Pancreas (tissue), 10 donors: ENCODE results near the gene ATXN10. TPM values are rescaled to one million over a fixed set of nuclear protein-coding genes. Genes with fewer than 3 reads are reported as not detected.
A peak's percentile ranks its signal among the peaks of the same experiment; 100 is the strongest.
"Not testable (repeated sequence)": the region's sequence is repeated elsewhere in the genome, so short reads cannot be mapped to it uniquely, and the experiment has no call there.

Source experiments
- ATAC-seq, 4 donors: fragments of 200-7000 bp; cut with Tn5 transposase; one replicate each; pipeline versions ENCODE4 v1.8.0 to v1.9.1; 2020; ENCODE audit warnings: mild to moderate bottlenecking in 4 of 4, moderate library complexity in 4 of 4
- DNase-seq, 6 donors: peaks; one replicate each; pipeline ENCODE4 v3.0.0-alpha.2; 2020
- FAIRE-seq: peaks from 2 replicates; lab custom pipeline; 2012; peaks lifted over from hg19 to GRCh38; lab: Jason Lieb, UNC
- H3K27ac ChIP-seq, 4 donors: fragments of 200-600 bp; sonication (generic); 1 replicate in 3 of 4; 2 replicates in 1 of 4; pipeline versions ENCODE4 v1.5.0 to v1.8.0; 2020
- H3K27me3 ChIP-seq, 4 donors: fragments of 200-600 bp; one replicate each; pipeline ENCODE4 v1.8.0; 2021
- H3K36me3 ChIP-seq, 3 donors: fragments of 200-600 bp; sonication (generic) in 1 of 3; one replicate each; pipeline versions ENCODE4 v1.5.0 to v1.8.0; 2020 to 2021
- H3K4me1 ChIP-seq, 3 donors: fragments of 200-600 bp; one replicate each; pipeline ENCODE4 v1.8.0; 2021
- H3K4me3 ChIP-seq, 4 donors: fragments of 200-600 bp; sonication (generic) in 2 of 4; one replicate each; pipeline versions ENCODE4 v1.5.0 to v1.8.0; 2020 to 2021
- H3K9me3 ChIP-seq, 4 donors: fragments of 200-600 bp; one replicate each; pipeline ENCODE4 v1.8.0; 2021
- CTCF ChIP-seq, 4 donors: fragments of 200-600 bp; sonication (generic) in 3 of 4; IDR thresholded peaks; one replicate each; pipeline versions ENCODE4 v1.5.0 to v1.8.0; 2021; ENCODE audit warnings: antibody characterized with exemption in 4 of 4
- WGBS, 2 donors: extraction: QIAGEN DNeasy Blood & Tissue Kit; methylation state at CpG; one replicate each; pipeline ENCODE4 v1.1.7; 2013; 5-methylcytosine and 5-hydroxymethylcytosine counted together
- intact Hi-C, 3 donors: fragments of 100-400 bp; cut with DNase I; formaldehyde crosslinking; loops; one replicate each; pipeline versions ENCODE4 v1.11.1 to v1.14.2; 2022
- polyA plus RNA-seq, 2 donors: library from polyadenylated mRNA; stranded (reverse); fragments of 200-250 nt; gene quantifications; one replicate each; pipeline ENCODE4 v1.2.3, GENCODE V29; 2013
- total RNA-seq, 6 donors: library from RNA; stranded (reverse); fragmentation: NEBNext Ultra II Directional in 4 of 6; extraction: Animal tissue kit (Norgen Biotek cat#: 25700) in 4 of 6; gene quantifications; one replicate each; pipeline versions ENCODE4 v1.2.1 to v1.2.4, GENCODE V29; 2021 to 2023
- donor health status: healthy with polysubstance abuse.
- donor health status: DM: no; HTN: no; CAD: no; lungs with moderate emphysema.
- donor health status: DM: no; HTN: no; CAD: no.
- donor health status: control.
- donor health status: control.
- donor health status: Bipolar disorder and iron deficiency.
- donor health status: DM: yes; HTN: yes; CAD: no.
- donor health status: DM: no; HTN: no; CAD: no.
- donor health status: DM: no; HTN: no; CAD: no.
- donor health status: DM: yes; HTN: yes; CAD: no.

The ATXN10 gene
- total RNA-seq (10 to 100 TPM; 59.7 to 75.1 (median 65.7) TPM), polyA plus RNA-seq (10 to 100 TPM; 19.1 to 50.5 TPM)

DNA sequence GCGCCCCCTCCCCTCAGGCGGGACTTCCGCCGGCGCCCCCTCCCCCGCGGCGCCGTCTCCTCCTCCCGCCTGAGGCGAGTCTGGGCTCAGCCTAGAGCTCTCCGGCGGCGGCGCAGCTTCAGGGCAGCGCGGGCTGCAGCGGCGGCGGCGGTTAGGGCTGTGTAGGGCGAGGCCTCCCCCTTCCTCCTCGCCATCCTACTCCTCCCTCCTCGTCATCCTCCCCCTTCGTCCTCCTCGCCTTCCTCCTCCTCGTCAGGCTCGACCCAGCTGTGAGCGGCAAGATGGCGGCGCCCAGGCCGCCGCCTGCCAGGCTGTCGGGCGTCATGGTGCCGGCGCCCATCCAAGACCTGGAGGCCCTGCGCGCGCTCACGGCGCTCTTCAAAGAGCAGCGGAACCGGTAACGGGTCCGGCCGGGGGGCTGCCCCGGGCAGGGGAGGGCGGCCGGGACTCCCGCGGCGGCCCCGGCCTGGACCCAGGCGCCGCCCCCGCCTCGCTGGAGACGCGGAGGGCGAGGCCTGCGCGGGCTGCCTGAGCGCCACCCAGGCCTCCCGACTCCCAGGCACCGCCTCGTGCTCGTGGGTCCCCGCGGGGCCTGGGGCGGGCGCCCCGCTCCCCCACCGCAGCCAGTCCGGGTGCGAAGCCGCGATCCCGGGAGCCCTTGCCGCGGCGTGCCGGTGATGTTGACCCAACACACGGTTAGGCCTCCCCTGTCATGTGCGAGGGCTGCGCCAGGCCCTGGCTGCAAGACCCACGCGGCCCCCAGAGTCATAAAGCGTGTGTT, at the start of gene ATXN10:
TSS of gene ATXN10 (plus strand) at position 52 of the 781 bp plus-strand sequence. CDS start at position 282, 230 bp downstream.
- Histone ChIP-seq H3K36me3 (no peaks in the 10 kb centered on the region), H3K4me1 (peaks cover 9 to 14% (median 9%) of the 10 kb centered on the region in 3 donors), H3K4me3 (peak within 1 kb of the TSS; percentile 72 to 94 (median 84)), H3K9me3 (no peaks in the 10 kb centered on the region), H3K27me3 (no peaks in the 10 kb centered on the region), H3K27ac (peak within 1 kb of the TSS; percentile 70 to 78 (median 72))
- 0 to 1% methylated on average over 66 to 89 of the region's 89 CpGs for WGBS, 2 donors
- DNase-seq = peak; percentile 63 to 86 (median 70)
- FAIRE-seq = no peak
- peak; percentile 82 to 89 (median 88) for ATAC-seq
- TF ChIP-seq CTCF (IDR thresholded peaks at IDR 0.05) = no peak
- intact Hi-C loops = no loop called here

DNA sequence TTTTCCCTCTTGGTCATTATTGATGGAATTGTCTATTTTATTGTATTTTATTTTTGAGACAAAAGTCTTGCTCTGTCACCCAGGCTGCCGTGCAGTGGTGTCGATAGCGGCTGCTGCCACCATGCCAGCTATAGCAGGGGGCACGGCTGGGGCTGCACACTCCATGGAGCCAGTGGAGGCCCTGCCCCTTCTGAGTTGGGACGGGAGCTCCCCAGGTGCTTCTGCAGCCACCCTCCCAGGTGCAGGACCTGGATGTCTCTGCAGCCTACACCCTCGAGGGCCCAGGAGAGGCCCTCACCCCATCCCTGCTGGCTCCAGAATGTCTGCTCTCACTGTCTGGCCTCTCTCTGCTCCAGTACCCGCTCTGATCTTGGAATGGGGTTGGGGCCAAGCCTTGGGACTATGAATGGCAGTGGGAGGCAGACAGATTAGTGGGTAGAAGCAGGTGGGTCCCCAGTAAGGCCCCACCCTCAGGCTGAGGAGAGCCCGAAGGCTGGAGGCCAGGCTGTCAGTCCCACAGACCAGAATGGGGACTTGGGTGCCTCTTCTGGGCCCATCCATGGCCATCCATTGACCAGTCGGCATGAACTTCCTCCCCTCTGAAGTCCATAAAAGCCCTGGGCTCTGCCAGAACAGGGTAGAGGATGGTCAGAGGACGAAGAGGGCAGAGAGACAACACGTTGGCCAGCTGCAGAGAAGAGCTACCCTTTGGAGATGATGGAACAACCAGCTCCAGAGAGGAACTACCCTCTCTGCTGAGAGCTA, 49.6 kb upstream of the ATXN10 start:
- WGBS, 2 donors = 74 to 84% methylated on average over 11 of the region's 11 CpGs
- H3K27me3 ChIP-seq = no peaks in the 10 kb centered on the region
- no peaks in the 10 kb centered on the region for H3K4me1 ChIP-seq
- ATAC-seq (no peak), FAIRE-seq (no peak), DNase-seq (peak in 2 of 6 donors; percentile 31 to 41)
- no peaks in the 10 kb centered on the region for H3K9me3 ChIP-seq
- no peak overlapping the region for H3K4me3 ChIP-seq
- H3K27ac ChIP-seq = no peak overlapping the region
- H3K36me3 ChIP-seq = no peaks in the 10 kb centered on the region
- intact Hi-C loops = no loop called here
- no peak for TF ChIP-seq CTCF (IDR thresholded peaks at IDR 0.05)

- ATAC-seq, FAIRE-seq, H3K27me3 ChIP-seq, H3K9me3 ChIP-seq, H3K36me3 ChIP-seq, intact Hi-C loops, H3K4me1 ChIP-seq, DNase-seq, H3K27ac ChIP-seq, H3K4me3 ChIP-seq: not testable (repeated sequence)
- WGBS, 2 donors = 78 to 84% methylated on average over 3 of the region's 3 CpGs
Observed at GRCh38 chr22:45623464-45624145, 48.0 kb upstream of the ATXN10 start.

DNA sequence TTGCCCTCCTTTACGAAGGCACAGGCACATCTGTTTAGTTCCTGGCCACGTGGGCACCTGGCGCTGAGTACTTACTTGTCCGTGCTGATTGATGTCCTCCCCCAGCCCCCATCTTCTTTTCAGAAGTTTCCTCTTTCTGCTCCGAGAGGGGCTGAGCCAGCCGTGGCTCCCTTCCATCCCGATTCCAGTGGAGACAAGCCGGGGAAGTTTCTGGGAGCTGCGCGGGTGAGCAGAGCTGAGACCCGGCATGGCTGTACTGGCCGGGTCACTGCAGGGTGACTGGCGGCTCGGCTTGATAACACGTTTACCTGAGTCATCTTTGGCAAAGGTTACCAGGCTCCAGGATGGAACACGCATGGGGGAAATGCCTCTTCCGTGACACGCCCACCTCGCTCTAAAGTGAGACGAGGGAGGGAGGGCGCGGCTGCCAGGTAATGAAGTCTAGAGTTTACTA, 45.4 kb upstream of the ATXN10 start:
- FAIRE-seq (no peak), DNase-seq (peak; percentile 39 to 65 (median 54)), ATAC-seq (peak; percentile 75 to 86 (median 84))
- no peak for TF ChIP-seq CTCF (IDR thresholded peaks at IDR 0.05)
- H3K36me3 ChIP-seq = no peaks in the 10 kb centered on the region
- H3K27ac ChIP-seq = peak overlapping the region in 2 of 4 donors; percentile 47 to 51
- WGBS, 2 donors = 34 to 38% methylated on average over 22 of the region's 22 CpGs
- no peaks in the 10 kb centered on the region for H3K4me1 ChIP-seq
- intact Hi-C loops = no loop called here
- no peaks in the 10 kb centered on the region for H3K27me3 ChIP-seq
- no peak overlapping the region for H3K4me3 ChIP-seq
- H3K9me3 ChIP-seq = no peaks in the 10 kb centered on the region
